Measurements from ENCODE around the gene YOD1. TPM values are rescaled to one million over a fixed set of nuclear protein-coding genes. Genes with fewer than 3 reads are reported as not detected.

Gene YOD1
- polyA plus RNA-seq, 1 donor (not counting 4 experiments of a cell fraction or from before 2014, with no cell fraction given), result 5.2 TPM

GRCh38 chr1:207018707-207019106 lies 32.3 kb downstream of the YOD1 start:
- Histone ChIP-seq H3K9me1 (ENCODE audit: control insufficient read depth, extremely low read depth, insufficient read depth, low read length) (no peaks in the 10 kb centered on the region), H3K27ac (ENCODE audit: control insufficient read depth, insufficient read depth, low read length) (peak overlapping the region; percentile 97), H2AFZ (ENCODE audit: control insufficient read depth, low read length) (no peak overlapping the region), H3K4me1 (ENCODE audit: control insufficient read depth, extremely low read depth, insufficient read depth, low read length) (peaks cover 69% of the 10 kb centered on the region), H3K9ac (ENCODE audit: control insufficient read depth, extremely low read depth, insufficient read depth, low read length) (peak overlapping the region; percentile 93), H3K79me2 (ENCODE audit: control insufficient read depth, insufficient read depth, low read length) (peaks cover 2% of the 10 kb centered on the region), H3K4me3 (ENCODE audit: control insufficient read depth in 2 of 3, extremely low read depth in 1 of 3, insufficient read depth in 2 of 3, low read depth in 1 of 3, low read length in 3 of 3) (no peak overlapping the region), H3K27me3 (ENCODE audit: control insufficient read depth, extremely low read depth, insufficient read depth, low read length) (no peaks in the 10 kb centered on the region), H4K20me1 (ENCODE audit: control insufficient read depth, extremely low read depth, insufficient read depth, low read length) (no peaks in the 10 kb centered on the region), H3K36me3 (ENCODE audit: control insufficient read depth in 2 of 2, extremely low read depth in 1 of 2, insufficient read depth in 2 of 2, low read length in 2 of 2) (peaks cover 16 to 25% of the 10 kb centered on the region in 2 experiments), H3K4me2 (ENCODE audit: control insufficient read depth, extremely low read depth, insufficient read depth, low read depth, low read length) (peak overlapping the region; percentile 10), H3K9me3 (ENCODE audit: control insufficient read depth, low read depth, low read length) (no peaks in the 10 kb centered on the region)
- FAIRE-seq (no peak), DNase-seq (ENCODE audit: low read depth, low spot score) (no peak)
- dilution Hi-C loops (cut with MboI; ENCODE audit: extremely low pct_ligation_motif_present, low sequenced_read_pairs), result no loop called here
- TF ChIP-seq, protein P1, sequence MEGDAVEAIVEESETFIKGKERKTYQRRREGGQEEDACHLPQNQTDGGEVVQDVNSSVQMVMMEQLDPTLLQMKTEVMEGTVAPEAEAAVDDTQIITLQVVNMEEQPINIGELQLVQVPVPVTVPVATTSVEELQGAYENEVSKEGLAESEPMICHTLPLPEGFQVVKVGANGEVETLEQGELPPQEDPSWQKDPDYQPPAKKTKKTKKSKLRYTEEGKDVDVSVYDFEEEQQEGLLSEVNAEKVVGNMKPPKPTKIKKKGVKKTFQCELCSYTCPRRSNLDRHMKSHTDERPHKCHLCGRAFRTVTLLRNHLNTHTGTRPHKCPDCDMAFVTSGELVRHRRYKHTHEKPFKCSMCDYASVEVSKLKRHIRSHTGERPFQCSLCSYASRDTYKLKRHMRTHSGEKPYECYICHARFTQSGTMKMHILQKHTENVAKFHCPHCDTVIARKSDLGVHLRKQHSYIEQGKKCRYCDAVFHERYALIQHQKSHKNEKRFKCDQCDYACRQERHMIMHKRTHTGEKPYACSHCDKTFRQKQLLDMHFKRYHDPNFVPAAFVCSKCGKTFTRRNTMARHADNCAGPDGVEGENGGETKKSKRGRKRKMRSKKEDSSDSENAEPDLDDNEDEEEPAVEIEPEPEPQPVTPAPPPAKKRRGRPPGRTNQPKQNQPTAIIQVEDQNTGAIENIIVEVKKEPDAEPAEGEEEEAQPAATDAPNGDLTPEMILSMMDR (optimal IDR thresholded peaks at IDR 0.05 in 1 of 3, IDR thresholded peaks at IDR 0.05 in 1 of 3, conservative IDR thresholded peaks at IDR 0.05 in 1 of 3; ENCODE audit: extremely low read depth in 1 of 3, insufficient read depth in 2 of 3, low read length in 3 of 3), result no peak
- TF ChIP-seq EZH2 (IDR thresholded peaks at IDR 0.05; ENCODE audit: low read length), result no peak

DNA sequence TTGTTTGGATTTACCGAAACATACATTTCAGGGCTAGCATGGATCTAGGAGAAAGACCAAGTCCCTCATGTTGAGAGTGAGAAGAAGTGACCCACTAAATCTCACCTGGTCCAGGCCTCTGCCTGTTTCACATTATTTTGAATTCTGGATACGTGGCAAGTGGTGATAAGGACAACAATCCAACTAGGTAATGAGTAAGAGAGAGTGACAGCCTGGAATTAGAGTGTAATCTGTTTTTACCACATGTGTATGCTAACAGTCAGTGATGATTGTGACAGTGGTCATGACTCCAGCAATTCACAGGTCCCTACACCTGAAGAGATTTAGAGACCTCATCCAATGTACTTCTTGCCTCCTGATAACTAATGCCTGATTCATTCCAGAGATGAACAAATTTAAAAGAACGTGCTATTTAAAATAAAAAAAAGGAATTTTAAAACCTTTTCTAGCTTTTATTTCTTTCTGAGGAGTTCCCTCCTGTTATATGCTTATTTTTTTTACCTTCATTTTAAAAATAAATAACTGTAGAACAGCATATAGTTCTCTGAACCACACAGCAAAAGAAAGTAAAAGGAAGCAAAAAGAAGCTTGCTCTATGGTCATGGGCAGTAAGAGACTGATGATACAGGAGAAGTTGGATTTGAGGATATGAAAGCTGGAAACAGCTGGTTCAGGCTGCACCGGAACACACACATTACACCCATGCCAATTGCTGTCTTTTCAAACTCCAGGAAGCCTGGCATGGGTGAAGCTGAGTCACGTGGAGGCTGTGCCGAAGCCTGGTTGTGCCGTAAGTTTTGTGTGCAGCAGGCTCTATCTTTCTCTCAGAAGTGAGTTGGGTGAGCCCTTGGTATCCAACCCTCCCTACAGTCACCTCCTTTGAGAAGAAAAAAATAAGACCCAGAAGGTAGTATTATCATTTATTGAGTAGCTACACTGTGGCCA lies 33.1 kb downstream of the YOD1 start:
- Histone ChIP-seq H3K9ac (ENCODE audit: control insufficient read depth, extremely low read depth, insufficient read depth, low read length) (peak overlapping the region; percentile 93), H3K4me1 (ENCODE audit: control insufficient read depth, extremely low read depth, insufficient read depth, low read length) (peaks cover 61% of the 10 kb centered on the region), H3K9me1 (ENCODE audit: control insufficient read depth, extremely low read depth, insufficient read depth, low read length) (no peaks in the 10 kb centered on the region), H3K27ac (ENCODE audit: control insufficient read depth, insufficient read depth, low read length) (peak overlapping the region; percentile 97), H3K36me3 (ENCODE audit: control insufficient read depth in 2 of 2, extremely low read depth in 1 of 2, insufficient read depth in 2 of 2, low read length in 2 of 2) (peaks cover 12 to 17% of the 10 kb centered on the region in 2 experiments), H2AFZ (ENCODE audit: control insufficient read depth, low read length) (no peak overlapping the region), H4K20me1 (ENCODE audit: control insufficient read depth, extremely low read depth, insufficient read depth, low read length) (no peaks in the 10 kb centered on the region), H3K79me2 (ENCODE audit: control insufficient read depth, insufficient read depth, low read length) (peaks cover 2% of the 10 kb centered on the region), H3K9me3 (ENCODE audit: control insufficient read depth, low read depth, low read length) (no peaks in the 10 kb centered on the region), H3K4me3 (ENCODE audit: control insufficient read depth in 2 of 3, extremely low read depth in 1 of 3, insufficient read depth in 2 of 3, low read depth in 1 of 3, low read length in 3 of 3) (no peak overlapping the region), H3K27me3 (ENCODE audit: control insufficient read depth, extremely low read depth, insufficient read depth, low read length) (no peaks in the 10 kb centered on the region), H3K4me2 (ENCODE audit: control insufficient read depth, extremely low read depth, insufficient read depth, low read depth, low read length) (peak overlapping the region; percentile 10)
- no peak for DNase-seq (ENCODE audit: low read depth, low spot score)
- TF ChIP-seq EZH2 (IDR thresholded peaks at IDR 0.05; ENCODE audit: low read length), result no peak
- TF ChIP-seq, protein P1 (optimal IDR thresholded peaks at IDR 0.05 in 1 of 3, IDR thresholded peaks at IDR 0.05 in 1 of 3, conservative IDR thresholded peaks at IDR 0.05 in 1 of 3; ENCODE audit: extremely low read depth in 1 of 3, insufficient read depth in 2 of 3, low read length in 3 of 3), result no peak
- dilution Hi-C loops (cut with MboI; ENCODE audit: extremely low pct_ligation_motif_present, low sequenced_read_pairs), result no loop called here
- FAIRE-seq, result peak; percentile 86

Measured in keratinocyte (primary cell).